GM08714 (cell line): ENCODE data around the gene TXNDC8.

ENCODE experiments used
- H3K4me3 ChIP-seq: fragments of 200-500 bp; sonication (Bioruptor generic); 2 replicates; pipeline ENCODE4 v1.5.1; 2014; ENCODE audit warnings: mild to moderate bottlenecking, low read length, inconsistent platforms
- ZNF274 ChIP-seq: IDR thresholded peaks from 2 replicates; pipeline ENCODE4 v1.6.1; 2012; ENCODE audit warnings: mild to moderate bottlenecking, low read depth, low read length

Gene TXNDC8

GRCh38 chr9:110309681-110310080, 28.0 kb downstream of the TXNDC8 start:
- H3K4me3 ChIP-seq = no peak overlapping the region
- no peak for TF ChIP-seq ZNF274

GRCh38 chr9:110308633-110309038, 29.0 kb downstream of the TXNDC8 start:
- no peak for TF ChIP-seq ZNF274
- no peak overlapping the region for H3K4me3 ChIP-seq

- no peak for TF ChIP-seq ZNF274
- H3K4me3 ChIP-seq = no peak overlapping the region
Observed at GRCh38 chr9:110307191-110307590, 30.5 kb downstream of the TXNDC8 start.

GRCh38 chr9:110303133-110303532, 34.5 kb downstream of the TXNDC8 start:
- TF ChIP-seq ZNF274 = no peak
- H3K4me3 ChIP-seq = no peak overlapping the region

GRCh38 chr9:110298043-110298605, 39.5 kb downstream of the TXNDC8 start:
- no peak overlapping the region for H3K4me3 ChIP-seq
- TF ChIP-seq ZNF274 = no peak

- H3K4me3 ChIP-seq = no peak overlapping the region
- TF ChIP-seq ZNF274 = no peak
Observed at GRCh38 chr9:110293248-110293647, 44.4 kb downstream of the TXNDC8 start.

GRCh38 chr9:110291921-110292557, 45.6 kb downstream of the TXNDC8 start:
- H3K4me3 ChIP-seq = no peak overlapping the region
- no peak for TF ChIP-seq ZNF274

GRCh38 chr9:110290001-110290400, 47.7 kb downstream of the TXNDC8 start:
- H3K4me3 ChIP-seq = no peak overlapping the region
- TF ChIP-seq ZNF274 = no peak

GRCh38 chr9:110288503-110288902, 49.2 kb downstream of the TXNDC8 start:
- TF ChIP-seq ZNF274 = no peak
- no peak overlapping the region for H3K4me3 ChIP-seq

- no peak overlapping the region for H3K4me3 ChIP-seq
- TF ChIP-seq ZNF274 = no peak
Observed at GRCh38 chr9:110287289-110287680, 50.4 kb downstream of the TXNDC8 start.

- TF ChIP-seq ZNF274 = no peak
- no peak overlapping the region for H3K4me3 ChIP-seq
Observed at GRCh38 chr9:110284211-110284844, 53.3 kb downstream of the TXNDC8 start.

GRCh38 chr9:110283751-110284150, 53.9 kb downstream of the TXNDC8 start:
- H3K4me3 ChIP-seq = no peak overlapping the region
- no peak for TF ChIP-seq ZNF274

- H3K4me3 ChIP-seq = no peak overlapping the region
- TF ChIP-seq ZNF274 = no peak
Observed at GRCh38 chr9:110282739-110283081, 55.0 kb downstream of the TXNDC8 start.

GRCh38 chr9:110282018-110282738, 55.5 kb downstream of the TXNDC8 start:
- no peak overlapping the region for H3K4me3 ChIP-seq
- TF ChIP-seq ZNF274 = no peak
